ENCODE data around the gene DCC.

DNA sequence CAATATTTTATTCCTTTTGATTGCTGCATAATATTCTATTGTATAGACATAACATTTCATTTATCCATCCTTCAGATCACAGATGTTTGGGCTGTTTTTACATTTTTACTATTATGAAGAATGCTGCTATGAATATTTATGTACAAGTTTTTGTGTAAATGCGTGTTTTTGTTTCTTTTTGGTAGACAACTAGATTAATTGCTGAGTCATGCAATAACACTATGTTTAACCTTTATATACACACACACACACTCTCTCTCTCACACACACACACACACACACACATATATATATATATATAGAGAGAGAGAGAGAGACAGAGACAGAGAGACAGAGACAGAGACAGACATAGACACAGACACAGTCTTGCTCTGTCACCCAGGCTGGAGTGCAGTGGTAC is 926.9 kb downstream of the DCC start:
- TF ChIP-seq, protein P1, sequence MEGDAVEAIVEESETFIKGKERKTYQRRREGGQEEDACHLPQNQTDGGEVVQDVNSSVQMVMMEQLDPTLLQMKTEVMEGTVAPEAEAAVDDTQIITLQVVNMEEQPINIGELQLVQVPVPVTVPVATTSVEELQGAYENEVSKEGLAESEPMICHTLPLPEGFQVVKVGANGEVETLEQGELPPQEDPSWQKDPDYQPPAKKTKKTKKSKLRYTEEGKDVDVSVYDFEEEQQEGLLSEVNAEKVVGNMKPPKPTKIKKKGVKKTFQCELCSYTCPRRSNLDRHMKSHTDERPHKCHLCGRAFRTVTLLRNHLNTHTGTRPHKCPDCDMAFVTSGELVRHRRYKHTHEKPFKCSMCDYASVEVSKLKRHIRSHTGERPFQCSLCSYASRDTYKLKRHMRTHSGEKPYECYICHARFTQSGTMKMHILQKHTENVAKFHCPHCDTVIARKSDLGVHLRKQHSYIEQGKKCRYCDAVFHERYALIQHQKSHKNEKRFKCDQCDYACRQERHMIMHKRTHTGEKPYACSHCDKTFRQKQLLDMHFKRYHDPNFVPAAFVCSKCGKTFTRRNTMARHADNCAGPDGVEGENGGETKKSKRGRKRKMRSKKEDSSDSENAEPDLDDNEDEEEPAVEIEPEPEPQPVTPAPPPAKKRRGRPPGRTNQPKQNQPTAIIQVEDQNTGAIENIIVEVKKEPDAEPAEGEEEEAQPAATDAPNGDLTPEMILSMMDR (IDR thresholded peaks at IDR 0.05; ENCODE audit: low read length) = no peak
- no peak for TF ChIP-seq EZH2phosphoT487 (IDR thresholded peaks at IDR 0.05; ENCODE audit: low read length)
- TF ChIP-seq EZH2 (optimal IDR thresholded peaks at IDR 0.05; ENCODE audit: low read depth, low read length) = no peak

Data from MM.1S (cell line).